ENCODE results near the gene LENG8. TPM values are rescaled to one million over a fixed set of nuclear protein-coding genes. Genes with fewer than 3 reads are reported as not detected.

LENG8 gene
- total and polyA plus RNA-seq, 9 donors = 28.7 to 155 (median 104) TPM

GRCh38 chr19:54453921-54454780 lies 5.2 kb downstream of the LENG8 start:
- Histone ChIP-seq H3K4me1 (ENCODE audit: control insufficient read depth, insufficient read depth, low read length) (peaks cover 14% of the 10 kb centered on the region), H3K27me3 (ENCODE audit: control insufficient read depth, insufficient read depth, low read length) (no peaks in the 10 kb centered on the region), H3K36me3 (ENCODE audit: control insufficient read depth, insufficient read depth, low read length) (peaks cover 87% of the 10 kb centered on the region), H3K27ac (ENCODE audit: low read length) (no peak overlapping the region), H3K4me3 (ENCODE audit: low read length) (no peak overlapping the region), H3K9me3 (replicated peaks; ENCODE audit: control insufficient read depth, low read depth, low read length) (no peaks in the 10 kb centered on the region)
- DNase-seq = no peak
- 89% methylated on average over 27 of the region's 31 CpGs for WGBS (ENCODE audit: insufficient coverage)

GRCh38 chr19:54454781-54455675 lies 6.0 kb downstream of the LENG8 start:
- Histone ChIP-seq H3K9me3 (replicated peaks; ENCODE audit: control insufficient read depth, low read depth, low read length) (no peaks in the 10 kb centered on the region), H3K27me3 (ENCODE audit: control insufficient read depth, insufficient read depth, low read length) (no peaks in the 10 kb centered on the region), H3K4me1 (ENCODE audit: control insufficient read depth, insufficient read depth, low read length) (peaks cover 13% of the 10 kb centered on the region), H3K4me3 (ENCODE audit: low read length) (no peak overlapping the region), H3K27ac (ENCODE audit: low read length) (no peak overlapping the region), H3K36me3 (ENCODE audit: control insufficient read depth, insufficient read depth, low read length) (peaks cover 96% of the 10 kb centered on the region)
- 83% methylated on average over 30 of the region's 33 CpGs for WGBS (ENCODE audit: insufficient coverage)
- DNase-seq = no peak

- Histone ChIP-seq H3K4me1 (ENCODE audit: control insufficient read depth, insufficient read depth, low read length) (peaks cover 7% of the 10 kb centered on the region), H3K36me3 (ENCODE audit: control insufficient read depth, insufficient read depth, low read length) (peaks cover 98% of the 10 kb centered on the region), H3K4me3 (ENCODE audit: low read length) (no peak overlapping the region), H3K27ac (ENCODE audit: low read length) (no peak overlapping the region), H3K27me3 (ENCODE audit: control insufficient read depth, insufficient read depth, low read length) (no peaks in the 10 kb centered on the region), H3K9me3 (replicated peaks; ENCODE audit: control insufficient read depth, low read depth, low read length) (no peaks in the 10 kb centered on the region)
- DNase-seq = no peak
- WGBS (ENCODE audit: insufficient coverage) = 96% methylated on average over 21 of the region's 40 CpGs
Measured at GRCh38 chr19:54455786-54456422, 6.9 kb downstream of the LENG8 start.

GRCh38 chr19:54456423-54457373 lies 7.7 kb downstream of the LENG8 start:
- H3K4me1 ChIP-seq (ENCODE audit: control insufficient read depth, insufficient read depth, low read length) = peaks cover 12% of the 10 kb centered on the region
- H3K9me3 ChIP-seq (replicated peaks; ENCODE audit: control insufficient read depth, low read depth, low read length) = no peaks in the 10 kb centered on the region
- peaks cover 98% of the 10 kb centered on the region for H3K36me3 ChIP-seq (ENCODE audit: control insufficient read depth, insufficient read depth, low read length)
- 90% methylated on average over 48 of the region's 51 CpGs for WGBS (ENCODE audit: insufficient coverage)
- no peaks in the 10 kb centered on the region for H3K27me3 ChIP-seq (ENCODE audit: control insufficient read depth, insufficient read depth, low read length)
- no peak for DNase-seq
- no peak overlapping the region for H3K4me3 ChIP-seq (ENCODE audit: low read length)
- no peak overlapping the region for H3K27ac ChIP-seq (ENCODE audit: low read length)

- Histone ChIP-seq H3K27ac (ENCODE audit: low read length) (no peak overlapping the region), H3K9me3 (replicated peaks; ENCODE audit: control insufficient read depth, low read depth, low read length) (no peaks in the 10 kb centered on the region), H3K27me3 (ENCODE audit: control insufficient read depth, insufficient read depth, low read length) (no peaks in the 10 kb centered on the region), H3K4me1 (ENCODE audit: control insufficient read depth, insufficient read depth, low read length) (peaks cover 25% of the 10 kb centered on the region), H3K36me3 (ENCODE audit: control insufficient read depth, insufficient read depth, low read length) (peaks cover 92% of the 10 kb centered on the region), H3K4me3 (ENCODE audit: low read length) (no peak overlapping the region)
- no peak for DNase-seq
- 95% methylated on average over 42 of the region's 42 CpGs for WGBS (ENCODE audit: insufficient coverage)
Measured at GRCh38 chr19:54457773-54458647, 9.0 kb downstream of the LENG8 start.

- H3K36me3 ChIP-seq (ENCODE audit: control insufficient read depth, insufficient read depth, low read length) = peaks cover 84% of the 10 kb centered on the region
- no peaks in the 10 kb centered on the region for H3K27me3 ChIP-seq (ENCODE audit: control insufficient read depth, insufficient read depth, low read length)
- H3K4me3 ChIP-seq (ENCODE audit: low read length) = no peak overlapping the region
- WGBS (ENCODE audit: insufficient coverage) = 84% methylated on average over 11 of the region's 11 CpGs
- H3K4me1 ChIP-seq (ENCODE audit: control insufficient read depth, insufficient read depth, low read length) = peaks cover 25% of the 10 kb centered on the region
- H3K27ac ChIP-seq (ENCODE audit: low read length) = no peak overlapping the region
- H3K9me3 ChIP-seq (replicated peaks; ENCODE audit: control insufficient read depth, low read depth, low read length) = no peaks in the 10 kb centered on the region
- peak; percentile 18 for DNase-seq
Measured at GRCh38 chr19:54458648-54459281, 9.8 kb downstream of the LENG8 start.

- peak; percentile 21 for DNase-seq
- Histone ChIP-seq H3K27ac (ENCODE audit: low read length) (no peak overlapping the region), H3K4me1 (ENCODE audit: control insufficient read depth, insufficient read depth, low read length) (peaks cover 32% of the 10 kb centered on the region), H3K27me3 (ENCODE audit: control insufficient read depth, insufficient read depth, low read length) (no peaks in the 10 kb centered on the region), H3K36me3 (ENCODE audit: control insufficient read depth, insufficient read depth, low read length) (peaks cover 76% of the 10 kb centered on the region), H3K9me3 (replicated peaks; ENCODE audit: control insufficient read depth, low read depth, low read length) (no peaks in the 10 kb centered on the region), H3K4me3 (ENCODE audit: low read length) (no peak overlapping the region)
- WGBS (ENCODE audit: insufficient coverage) = 70% methylated on average over 16 of the region's 16 CpGs
Measured at GRCh38 chr19:54459282-54460229, 10.6 kb downstream of the LENG8 start.

Data from muscle of leg (tissue), 11 donors.